ENCODE measurements around the gene TSHZ2. TPM values are rescaled to one million over a fixed set of nuclear protein-coding genes. Genes with fewer than 3 reads are reported as not detected.

The TSHZ2 gene
- polyA plus RNA-seq, 1 donor from 2014 or later, result 4.6 TPM

GRCh38 chr20:53080969-53081871 lies 109.1 kb downstream of the TSHZ2 start:
- TF ChIP-seq SMC3 (conservative IDR thresholded peaks at IDR 0.05; ENCODE audit: poor library complexity) (no peak), EZH2 (IDR thresholded peaks at IDR 0.05; ENCODE audit: borderline replicate concordance, insufficient read depth, low read length, poor library complexity, severe bottlenecking) (no peak), RAD21 (conservative IDR thresholded peaks at IDR 0.05) (no peak), EP300 (conservative IDR thresholded peaks at IDR 0.05; ENCODE audit: poor library complexity, severe bottlenecking) (no peak), POLR2AphosphoS5 (IDR thresholded peaks at IDR 0.05) (no peak), TAF1 (IDR thresholded peaks at IDR 0.05; ENCODE audit: low read depth) (no peak)
- TF ChIP-seq, protein P1, sequence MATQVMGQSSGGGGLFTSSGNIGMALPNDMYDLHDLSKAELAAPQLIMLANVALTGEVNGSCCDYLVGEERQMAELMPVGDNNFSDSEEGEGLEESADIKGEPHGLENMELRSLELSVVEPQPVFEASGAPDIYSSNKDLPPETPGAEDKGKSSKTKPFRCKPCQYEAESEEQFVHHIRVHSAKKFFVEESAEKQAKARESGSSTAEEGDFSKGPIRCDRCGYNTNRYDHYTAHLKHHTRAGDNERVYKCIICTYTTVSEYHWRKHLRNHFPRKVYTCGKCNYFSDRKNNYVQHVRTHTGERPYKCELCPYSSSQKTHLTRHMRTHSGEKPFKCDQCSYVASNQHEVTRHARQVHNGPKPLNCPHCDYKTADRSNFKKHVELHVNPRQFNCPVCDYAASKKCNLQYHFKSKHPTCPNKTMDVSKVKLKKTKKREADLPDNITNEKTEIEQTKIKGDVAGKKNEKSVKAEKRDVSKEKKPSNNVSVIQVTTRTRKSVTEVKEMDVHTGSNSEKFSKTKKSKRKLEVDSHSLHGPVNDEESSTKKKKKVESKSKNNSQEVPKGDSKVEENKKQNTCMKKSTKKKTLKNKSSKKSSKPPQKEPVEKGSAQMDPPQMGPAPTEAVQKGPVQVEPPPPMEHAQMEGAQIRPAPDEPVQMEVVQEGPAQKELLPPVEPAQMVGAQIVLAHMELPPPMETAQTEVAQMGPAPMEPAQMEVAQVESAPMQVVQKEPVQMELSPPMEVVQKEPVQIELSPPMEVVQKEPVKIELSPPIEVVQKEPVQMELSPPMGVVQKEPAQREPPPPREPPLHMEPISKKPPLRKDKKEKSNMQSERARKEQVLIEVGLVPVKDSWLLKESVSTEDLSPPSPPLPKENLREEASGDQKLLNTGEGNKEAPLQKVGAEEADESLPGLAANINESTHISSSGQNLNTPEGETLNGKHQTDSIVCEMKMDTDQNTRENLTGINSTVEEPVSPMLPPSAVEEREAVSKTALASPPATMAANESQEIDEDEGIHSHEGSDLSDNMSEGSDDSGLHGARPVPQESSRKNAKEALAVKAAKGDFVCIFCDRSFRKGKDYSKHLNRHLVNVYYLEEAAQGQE (IDR thresholded peaks at IDR 0.05; ENCODE audit: borderline replicate concordance), result no peak
- TF ChIP-seq, protein P2, sequence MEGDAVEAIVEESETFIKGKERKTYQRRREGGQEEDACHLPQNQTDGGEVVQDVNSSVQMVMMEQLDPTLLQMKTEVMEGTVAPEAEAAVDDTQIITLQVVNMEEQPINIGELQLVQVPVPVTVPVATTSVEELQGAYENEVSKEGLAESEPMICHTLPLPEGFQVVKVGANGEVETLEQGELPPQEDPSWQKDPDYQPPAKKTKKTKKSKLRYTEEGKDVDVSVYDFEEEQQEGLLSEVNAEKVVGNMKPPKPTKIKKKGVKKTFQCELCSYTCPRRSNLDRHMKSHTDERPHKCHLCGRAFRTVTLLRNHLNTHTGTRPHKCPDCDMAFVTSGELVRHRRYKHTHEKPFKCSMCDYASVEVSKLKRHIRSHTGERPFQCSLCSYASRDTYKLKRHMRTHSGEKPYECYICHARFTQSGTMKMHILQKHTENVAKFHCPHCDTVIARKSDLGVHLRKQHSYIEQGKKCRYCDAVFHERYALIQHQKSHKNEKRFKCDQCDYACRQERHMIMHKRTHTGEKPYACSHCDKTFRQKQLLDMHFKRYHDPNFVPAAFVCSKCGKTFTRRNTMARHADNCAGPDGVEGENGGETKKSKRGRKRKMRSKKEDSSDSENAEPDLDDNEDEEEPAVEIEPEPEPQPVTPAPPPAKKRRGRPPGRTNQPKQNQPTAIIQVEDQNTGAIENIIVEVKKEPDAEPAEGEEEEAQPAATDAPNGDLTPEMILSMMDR (IDR thresholded peaks at IDR 0.05; ENCODE audit: poor library complexity, severe bottlenecking), result no peak
- Histone ChIP-seq H3K27me3 (ENCODE audit: insufficient read depth, low read depth, low read length) (no peaks in the 10 kb centered on the region), H3K9me2 (ENCODE audit: insufficient read depth, low read length) (no peaks in the 10 kb centered on the region)

DNA sequence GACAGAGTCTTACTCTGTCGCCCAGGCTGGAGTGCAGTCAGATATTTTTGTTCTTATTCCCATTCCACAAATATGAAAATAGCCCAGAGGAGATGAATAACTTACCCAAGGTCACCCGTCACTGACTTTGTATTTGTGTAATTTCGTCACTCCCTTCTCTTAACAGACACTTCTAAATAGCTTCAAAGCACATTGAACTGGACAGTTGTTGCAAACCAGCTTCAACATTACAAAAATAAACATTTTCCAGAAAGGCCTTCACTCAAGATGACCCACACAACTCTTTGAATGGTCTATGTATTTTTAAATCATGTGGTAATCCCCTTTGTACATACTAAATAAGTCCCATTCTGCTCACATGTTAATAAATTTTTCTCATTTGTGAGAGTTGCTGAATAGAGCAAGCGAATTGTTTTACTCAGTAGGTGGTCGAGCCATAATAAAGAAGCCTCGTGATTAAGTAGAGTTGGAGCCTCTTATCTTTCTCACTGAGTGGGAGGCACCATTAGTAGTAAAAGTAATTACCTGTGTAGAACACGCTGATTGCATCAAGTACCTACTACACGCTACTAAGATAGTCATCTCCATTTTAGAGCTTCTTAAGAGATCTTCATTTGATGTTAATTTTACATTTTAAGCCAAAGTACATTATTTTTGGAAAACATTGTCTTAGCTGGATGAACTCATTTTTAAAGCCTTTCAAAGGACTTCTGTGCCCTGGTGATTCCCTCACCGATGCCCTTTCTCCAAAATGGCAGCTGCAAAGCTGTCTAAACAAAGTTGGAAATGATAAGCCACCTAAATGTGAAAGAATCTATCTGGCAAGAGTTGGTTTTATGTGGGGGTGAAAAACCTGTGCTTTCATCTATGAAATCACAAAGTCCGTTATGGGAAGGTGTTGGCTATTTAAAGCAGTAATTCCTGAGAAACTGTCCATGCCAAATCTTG lies 110.0 kb downstream of the TSHZ2 start:
- Histone ChIP-seq H3K9me2 (ENCODE audit: insufficient read depth, low read length) (no peaks in the 10 kb centered on the region), H3K4me3 (ENCODE audit: low read length) (no peak overlapping the region), H3K9ac (ENCODE audit: low read length) (no peak overlapping the region), H4K20me1 (ENCODE audit: insufficient read depth) (no peaks in the 10 kb centered on the region), H3K4me2 (ENCODE audit: low read length) (no peak overlapping the region), H3K27ac (ENCODE audit: low read length) (no peak overlapping the region), H3K36me3 (ENCODE audit: insufficient read depth, low read length) (no peaks in the 10 kb centered on the region), H3K79me2 (replicated peaks; ENCODE audit: insufficient read depth, low read length) (no peaks in the 10 kb centered on the region), H3K27me3 (ENCODE audit: insufficient read depth, low read depth, low read length) (no peaks in the 10 kb centered on the region), H2AFZ (ENCODE audit: low read depth, low read length) (no peak overlapping the region), H3K9me3 (ENCODE audit: low read length) (no peaks in the 10 kb centered on the region), H3F3A (ENCODE audit: insufficient read depth, low read length, poor library complexity, severe bottlenecking) (no peaks in the 10 kb centered on the region)
- TF ChIP-seq EP300 (conservative IDR thresholded peaks at IDR 0.05; ENCODE audit: poor library complexity, severe bottlenecking), result no peak

More at GRCh38 chr20:53080969-53081871, 109.1 kb downstream of the TSHZ2 start:
- no peak overlapping the region for H3K4me3 ChIP-seq (ENCODE audit: low read length)
- H3K36me3 ChIP-seq (ENCODE audit: insufficient read depth, low read length), result no peaks in the 10 kb centered on the region
- H2AFZ ChIP-seq (ENCODE audit: low read depth, low read length), result no peak overlapping the region
- H3K27ac ChIP-seq (ENCODE audit: low read length), result no peak overlapping the region
- no peaks in the 10 kb centered on the region for H3F3A ChIP-seq (ENCODE audit: insufficient read depth, low read length, poor library complexity, severe bottlenecking)
- H3K4me2 ChIP-seq (ENCODE audit: low read length), result no peak overlapping the region
- H3K9me3 ChIP-seq (ENCODE audit: low read length), result no peaks in the 10 kb centered on the region
- H4K20me1 ChIP-seq (ENCODE audit: insufficient read depth), result no peaks in the 10 kb centered on the region
- H3K79me2 ChIP-seq (replicated peaks; ENCODE audit: insufficient read depth, low read length), result no peaks in the 10 kb centered on the region
- H3K9ac ChIP-seq (ENCODE audit: low read length), result no peak overlapping the region
